GM12872 (cell line): Measurements from ENCODE around the gene SRGAP2.
"Not testable (repeated sequence)": the region's sequence is repeated elsewhere in the genome, so short reads cannot be mapped to it uniquely, and the experiment has no call there.

Experiments
- CTCF ChIP-seq: IDR thresholded peaks from 3 replicates; pipeline ENCODE4 v1.5.1; 2011; ENCODE audit warnings: low read depth, mild to moderate bottlenecking, low read length, moderate library complexity; ENCODE audit not compliant: insufficient read depth

The SRGAP2 gene

GRCh38 chr1:206203364-206204158 is at the start of gene SRGAP2:
Gene SRGAP2 (plus strand): TSS chr1:206203541. CDS start chr1:206205971, 2,430 bp downstream.
- not testable (repeated sequence) for TF ChIP-seq CTCF

DNA sequence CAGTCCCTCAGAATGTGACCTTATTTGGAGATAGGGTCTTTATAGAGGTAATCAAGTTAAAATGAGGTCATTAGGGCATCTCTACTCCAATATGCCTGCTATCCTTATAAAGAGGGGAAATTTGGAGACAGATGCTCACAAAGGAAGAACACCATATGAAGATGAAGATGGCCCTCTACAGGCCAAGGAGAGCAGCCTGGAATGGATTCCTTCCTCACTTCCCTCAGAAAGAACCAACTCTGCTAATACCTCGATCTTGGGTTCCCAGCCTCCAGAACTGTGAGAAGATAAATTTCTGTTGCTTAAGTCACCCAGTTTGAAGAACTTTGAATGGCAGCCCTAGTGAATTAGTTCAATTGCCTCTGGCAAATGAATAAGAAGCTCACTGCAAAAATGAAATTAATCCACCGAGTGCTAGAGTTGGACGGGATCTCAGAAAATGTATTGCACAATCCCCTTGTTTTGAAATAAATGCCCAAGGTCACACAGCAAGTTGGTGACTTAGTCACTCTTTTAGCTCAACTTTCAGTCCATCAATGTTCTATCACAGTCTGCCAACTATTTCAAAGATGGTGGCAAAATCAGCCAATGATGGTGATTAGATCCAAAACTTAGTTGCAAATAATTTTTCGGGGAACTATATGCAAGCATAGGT is 27.8 kb upstream of the SRGAP2 start:
- TF ChIP-seq CTCF, result peak; percentile 11; the same call in 1 of the 3 replicates

DNA sequence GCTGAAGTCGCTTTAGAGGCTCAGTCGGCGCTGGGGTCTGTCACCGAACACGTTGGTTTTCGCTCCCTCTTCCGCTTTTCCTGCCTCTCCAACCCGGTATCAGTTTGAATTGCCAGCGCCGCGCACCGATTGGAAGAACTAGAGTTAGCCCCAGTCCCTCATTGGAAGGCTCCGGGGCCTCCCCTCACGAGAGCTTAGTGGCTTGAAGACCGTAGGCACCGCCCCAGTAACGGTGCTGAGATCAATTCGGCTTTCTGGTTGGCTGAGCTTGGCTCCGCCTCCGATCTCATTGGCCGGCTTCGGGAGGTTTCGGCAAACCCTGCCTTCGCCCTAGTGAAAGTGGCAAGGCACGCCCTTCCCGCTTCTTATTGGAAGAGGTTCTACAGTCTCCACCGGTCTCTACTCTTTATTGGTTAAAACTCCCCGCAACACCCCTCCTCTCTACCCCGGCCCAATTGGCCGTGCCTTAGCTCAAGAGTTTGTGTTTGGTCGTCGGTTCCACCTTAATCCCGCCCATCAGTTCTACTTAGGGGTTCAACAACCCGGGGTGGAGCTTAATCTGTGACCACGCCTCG is 465 bp upstream of the SRGAP2 start, which contains the start of gene FAM72A:
Gene FAM72A, minus strand, starts transcription at position 51 of the 575 bp plus-strand sequence. CDS start 814 bp downstream, outside the sequence.
- not testable (repeated sequence) for TF ChIP-seq CTCF
